Stimulated activated CD4-positive, alpha-beta T cell treated with anti-CD3 and anti-CD28 coated beads, Interleukin-12 subunit alpha, Interleukin-12 subunit beta, amount 100 ng/mL, for 24 hours (primary cell): ENCODE measurements around the gene VCP.

Experiments
- DNase-seq, 2 experiments: peaks; one replicate each; pipeline ENCODE4 v3.0.0-alpha.2; 2020; ENCODE audit warnings: low read depth in 2 of 2

VCP gene

DNA sequence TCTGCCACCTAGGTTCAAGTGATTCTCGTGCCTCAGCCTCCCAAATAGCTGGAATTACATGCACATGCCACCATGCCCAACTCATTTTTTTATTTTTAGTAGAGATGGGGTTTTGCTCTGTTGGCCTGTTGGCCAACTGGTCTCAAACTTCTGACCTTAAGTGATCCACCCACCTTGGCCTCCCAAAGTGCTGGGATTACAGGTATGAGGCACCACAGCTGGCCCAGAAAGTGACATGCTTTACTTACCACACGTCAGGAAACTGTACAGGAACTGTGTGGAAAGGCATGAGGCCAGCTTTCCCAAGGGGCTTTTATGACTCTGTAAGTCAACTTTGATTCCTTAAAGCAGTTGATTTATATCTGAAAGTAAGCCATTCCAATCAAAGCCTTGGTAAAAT, 57.9 kb downstream of the VCP start:
- DNase-seq = no peak

GRCh38 chr9:35010351-35010958, 62.0 kb downstream of the VCP start:
- DNase-seq = no peak
